Peyer's patch (tissue), 4 donors: ENCODE data around the gene MLXIP. TPM values are rescaled to one million over a fixed set of nuclear protein-coding genes. Genes with fewer than 3 reads are reported as not detected.

Source experiments
- DNase-seq, 3 donors: peaks; one replicate each; pipeline ENCODE4 v3.0.0-alpha.2; 2017 to 2019
- H3K27ac ChIP-seq, 4 donors: fragments of 200-600 bp; sonication (generic); one replicate each; pipeline ENCODE4 v1.5.1; 2016 to 2019
- H3K27me3 ChIP-seq, 2 donors: fragments of 200-600 bp; sonication (generic); one replicate each; pipeline ENCODE4 v1.5.1; 2019
- H3K36me3 ChIP-seq, 3 donors: fragments of 200-600 bp; sonication (generic); one replicate each; pipeline ENCODE4 v1.5.1; 2016 to 2019
- H3K4me1 ChIP-seq, 4 donors: fragments of 200-600 bp; sonication (generic); one replicate each; pipeline ENCODE4 v1.5.1; 2016 to 2019
- H3K4me3 ChIP-seq, 4 donors: fragments of 200-600 bp; sonication (generic); 1 replicate in 3 of 4; 2 replicates in 1 of 4; pipeline ENCODE4 v1.5.1; 2016 to 2019; ENCODE audit warnings: mild to moderate bottlenecking in 1 of 4
- H3K9me3 ChIP-seq, 4 donors: fragments of 200-600 bp; sonication (generic); one replicate each; pipeline ENCODE4 v1.5.1; 2016 to 2019; ENCODE audit warnings: mild to moderate bottlenecking in 1 of 4
- POLR2A ChIP-seq, 2 donors: fragments of 450-650 bp; IDR thresholded peaks; one replicate each; pipeline ENCODE4 v1.5.1; 2017; ENCODE audit warnings: antibody characterized with exemption in 2 of 2, mild to moderate bottlenecking in 2 of 2, moderate library complexity in 2 of 2
- total RNA-seq, 4 donors: library from RNA; depleted of rRNA; stranded (reverse); fragments of >200 nt; gene quantifications; one replicate each; pipeline ENCODE4 v1.1.0, GENCODE V29; 2016
- TF ChIP-seq, protein P1 (sequence below), 6 experiments: fragments of 450-650 bp in 4 of 6; fragments of 200-600 bp in 2 of 6; sonication (generic) in 1 of 6; IDR thresholded peaks; one replicate each; pipeline ENCODE4 v1.5.1; 2017 to 2019; ENCODE audit warnings: antibody characterized with exemption in 6 of 6, mild to moderate bottlenecking in 3 of 6, moderate library complexity in 1 of 6

Gene MLXIP
- total RNA-seq, 4 donors from 2014 or later = 41.5 to 157 (median 98.3) TPM

- Histone ChIP-seq H3K4me3 (no peak overlapping the region), H3K36me3 (peaks cover 0 to 19% (median 0%) of the 10 kb centered on the region in 3 donors), H3K4me1 (peaks cover 3 to 89% (median 9%) of the 10 kb centered on the region in 4 donors), H3K27me3 (no peaks in the 10 kb centered on the region), H3K27ac (peak overlapping the region in 3 of 4 donors; percentile 42 to 57 (median 44)), H3K9me3 (no peaks in the 10 kb centered on the region)
- no peak for TF ChIP-seq POLR2A (IDR thresholded peaks at IDR 0.05)
- TF ChIP-seq, protein P1, sequence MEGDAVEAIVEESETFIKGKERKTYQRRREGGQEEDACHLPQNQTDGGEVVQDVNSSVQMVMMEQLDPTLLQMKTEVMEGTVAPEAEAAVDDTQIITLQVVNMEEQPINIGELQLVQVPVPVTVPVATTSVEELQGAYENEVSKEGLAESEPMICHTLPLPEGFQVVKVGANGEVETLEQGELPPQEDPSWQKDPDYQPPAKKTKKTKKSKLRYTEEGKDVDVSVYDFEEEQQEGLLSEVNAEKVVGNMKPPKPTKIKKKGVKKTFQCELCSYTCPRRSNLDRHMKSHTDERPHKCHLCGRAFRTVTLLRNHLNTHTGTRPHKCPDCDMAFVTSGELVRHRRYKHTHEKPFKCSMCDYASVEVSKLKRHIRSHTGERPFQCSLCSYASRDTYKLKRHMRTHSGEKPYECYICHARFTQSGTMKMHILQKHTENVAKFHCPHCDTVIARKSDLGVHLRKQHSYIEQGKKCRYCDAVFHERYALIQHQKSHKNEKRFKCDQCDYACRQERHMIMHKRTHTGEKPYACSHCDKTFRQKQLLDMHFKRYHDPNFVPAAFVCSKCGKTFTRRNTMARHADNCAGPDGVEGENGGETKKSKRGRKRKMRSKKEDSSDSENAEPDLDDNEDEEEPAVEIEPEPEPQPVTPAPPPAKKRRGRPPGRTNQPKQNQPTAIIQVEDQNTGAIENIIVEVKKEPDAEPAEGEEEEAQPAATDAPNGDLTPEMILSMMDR (IDR thresholded peaks at IDR 0.05) = no peak
- DNase-seq = no peak
Observed at GRCh38 chr12:122087431-122088178, 9.0 kb downstream of the MLXIP start.

GRCh38 chr12:122088179-122088810 is 9.7 kb downstream of the MLXIP start:
- Histone ChIP-seq H3K36me3 (peaks cover 0 to 19% (median 0%) of the 10 kb centered on the region in 3 donors), H3K27ac (peak overlapping the region in 3 of 4 donors; percentile 42 to 57 (median 44))

GRCh38 chr12:122089077-122089476 is 10.5 kb downstream of the MLXIP start:
- H3K9me3 ChIP-seq = no peaks in the 10 kb centered on the region
- H3K27ac ChIP-seq = peak overlapping the region in 1 of 4 donors; percentile 77
- H3K27me3 ChIP-seq = no peaks in the 10 kb centered on the region
- peaks cover under 1 to 75% (median 3%) of the 10 kb centered on the region in 4 donors for H3K4me1 ChIP-seq
- TF ChIP-seq POLR2A (IDR thresholded peaks at IDR 0.05) = no peak
- TF ChIP-seq, protein P1 (IDR thresholded peaks at IDR 0.05) = no peak
- no peak for DNase-seq
- peaks cover 0 to 19% (median 0%) of the 10 kb centered on the region in 3 donors for H3K36me3 ChIP-seq
- H3K4me3 ChIP-seq = no peak overlapping the region

More at GRCh38 chr12:122088179-122088810, 9.7 kb downstream of the MLXIP start:
- Histone ChIP-seq H3K4me3 (no peak overlapping the region), H3K27me3 (no peaks in the 10 kb centered on the region), H3K4me1 (peaks cover 3 to 82% (median 6%) of the 10 kb centered on the region in 4 donors), H3K9me3 (no peaks in the 10 kb centered on the region)
- DNase-seq = no peak
- no peak for TF ChIP-seq POLR2A (IDR thresholded peaks at IDR 0.05)
- TF ChIP-seq, protein P1 (IDR thresholded peaks at IDR 0.05) = no peak

- Histone ChIP-seq H3K36me3 (peaks cover 0 to 5% (median 0%) of the 10 kb centered on the region in 3 donors), H3K4me1 (peaks cover 0 to 74% (median 1%) of the 10 kb centered on the region in 4 donors), H3K27me3 (no peaks in the 10 kb centered on the region), H3K4me3 (no peak overlapping the region), H3K27ac (peak overlapping the region; percentile 20 to 77 (median 42)), H3K9me3 (no peaks in the 10 kb centered on the region)
- no peak for DNase-seq
- no peak for TF ChIP-seq POLR2A (IDR thresholded peaks at IDR 0.05)
- TF ChIP-seq, protein P1 (IDR thresholded peaks at IDR 0.05) = no peak
Observed at GRCh38 chr12:122090759-122091515, 12.4 kb downstream of the MLXIP start.

DNA sequence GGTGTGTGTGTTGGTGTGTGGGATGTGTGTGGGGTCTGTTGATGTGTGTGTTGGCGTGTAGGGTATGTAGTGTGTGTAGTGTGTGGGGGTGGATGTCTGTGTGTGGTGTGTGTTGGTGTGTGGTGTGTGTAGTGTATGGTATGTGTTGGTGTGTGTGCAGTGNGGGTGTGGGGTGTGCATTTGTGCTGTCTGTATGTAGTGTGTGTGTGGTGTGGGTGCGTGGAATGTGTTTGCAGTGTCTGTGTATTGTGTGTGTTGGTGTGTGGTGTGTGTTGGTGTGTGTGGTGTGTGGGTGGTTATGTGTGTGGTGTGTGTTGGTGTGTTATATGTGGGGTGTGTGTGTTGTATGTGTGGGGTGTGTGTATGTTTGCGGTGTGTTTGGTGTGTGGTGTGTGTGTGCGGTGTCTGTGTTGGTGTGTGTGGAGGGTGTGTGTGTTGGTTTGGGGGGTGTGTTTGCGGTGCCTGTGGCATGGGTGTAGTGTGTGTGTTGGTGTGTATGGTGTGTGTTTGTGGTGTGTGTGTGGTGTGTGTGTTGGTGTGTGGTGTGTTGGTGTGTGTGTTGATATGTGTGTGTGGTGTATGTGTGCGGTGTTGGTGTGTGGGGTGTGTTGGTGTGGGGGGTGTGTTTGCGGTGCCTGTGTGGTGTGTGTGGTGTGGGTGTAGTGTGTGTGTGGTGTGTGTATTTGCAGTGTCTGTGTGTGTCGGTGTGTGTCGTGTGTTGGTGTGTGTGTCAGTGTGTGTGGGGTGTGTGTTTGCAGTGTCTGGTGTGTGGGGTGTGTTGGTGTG is 14.7 kb downstream of the MLXIP start:
- H3K27me3 ChIP-seq = no peaks in the 10 kb centered on the region
- peak overlapping the region in 1 of 4 donors; percentile 72 for H3K27ac ChIP-seq
- no peak overlapping the region for H3K4me3 ChIP-seq
- TF ChIP-seq, protein P1 (IDR thresholded peaks at IDR 0.05) = no peak
- TF ChIP-seq POLR2A (IDR thresholded peaks at IDR 0.05) = no peak
- H3K9me3 ChIP-seq = no peaks in the 10 kb centered on the region
- H3K36me3 ChIP-seq = peaks cover 0 to 5% (median 0%) of the 10 kb centered on the region in 3 donors
- H3K4me1 ChIP-seq = peaks cover 0 to 74% (median 4%) of the 10 kb centered on the region in 4 donors
- DNase-seq = peak in 1 of 3 donors; percentile 25
